Kidney (tissue), 14 donors: ENCODE results near the gene FGR. TPM values are rescaled to one million over a fixed set of nuclear protein-coding genes. Genes with fewer than 3 reads are reported as not detected.

ENCODE experiments used
- DNase-seq, 5 donors: peaks; one replicate each; pipeline ENCODE4 v3.0.0-alpha.2; 2013 to 2020
- FAIRE-seq: peaks from 2 replicates; lab custom pipeline; 2012; peaks lifted over from hg19 to GRCh38; lab: Jason Lieb, UNC
- H3K27ac ChIP-seq, 2 donors: one replicate each; pipeline ENCODE4 v1.7.0; 2013; ENCODE audit warnings: low read depth in 2 of 2, low read length in 2 of 2, inconsistent platforms in 1 of 2
- H3K27me3 ChIP-seq: one replicate; pipeline ENCODE4 v1.7.1; 2013; ENCODE audit warnings: low read length, inconsistent platforms; ENCODE audit not compliant: control insufficient read depth, insufficient read depth
- H3K36me3 ChIP-seq, 3 donors: one replicate each; pipeline versions ENCODE4 v1.7.0 to v1.7.1; 2013; ENCODE audit warnings: low read length in 3 of 3, control low read depth in 1 of 3, inconsistent platforms in 1 of 3; ENCODE audit not compliant: insufficient read depth in 3 of 3, control insufficient read depth in 2 of 3
- H3K4me1 ChIP-seq, 3 donors: one replicate each; pipeline versions ENCODE4 v1.7.0 to v1.7.1; 2013; ENCODE audit warnings: low read length in 3 of 3, inconsistent platforms in 1 of 3, low read depth in 1 of 3; ENCODE audit not compliant: control insufficient read depth in 2 of 3, insufficient read depth in 2 of 3
- H3K4me3 ChIP-seq, 3 donors: one replicate each; pipeline versions ENCODE4 v1.7.0 to v1.8.1; 2013; ENCODE audit warnings: low read length in 3 of 3, control low read depth in 1 of 3, inconsistent platforms in 1 of 3
- H3K9ac ChIP-seq, 3 donors: one replicate each; pipeline versions ENCODE4 v1.7.0 to v1.7.1; 2013; ENCODE audit warnings: low read length in 3 of 3, control low read depth in 1 of 3, inconsistent platforms in 1 of 3
- H3K9me3 ChIP-seq, 3 donors: one replicate each; pipeline versions ENCODE4 v1.7.0 to v1.7.1; 2013; ENCODE audit warnings: low read length in 3 of 3, control low read depth in 1 of 3, inconsistent platforms in 1 of 3; ENCODE audit not compliant: control insufficient read depth in 2 of 3, insufficient read depth in 1 of 3
- CTCF ChIP-seq: IDR thresholded peaks from 3 replicates; pipeline ENCODE4 v1.5.1; 2012; ENCODE audit warnings: mild to moderate bottlenecking, moderate library complexity, borderline replicate concordance; ENCODE audit not compliant: insufficient read depth; ENCODE audit errors: extremely low read depth
- intact Hi-C: fragments of 100-400 bp; cut with DNase I; formaldehyde crosslinking; loops from one replicate; pipeline ENCODE4 v1.11.1; 2022
- polyA plus RNA-seq: library from polyadenylated mRNA; stranded (reverse); fragments of 350-450 nt; fragmentation: Illumina TruSeq; extraction: RNeasy Lipid Tissue Mini Kit (QIAGEN cat#74804); gene quantifications from one replicate; pipeline ENCODE4 v1.2.3, GENCODE V29; 2014; ENCODE audit warnings: low read depth, low replicate concordance; ENCODE audit not compliant: insufficient read depth
- total RNA-seq: library from RNA; stranded (reverse); fragmentation: NEBNext Ultra II Directional; extraction: Animal tissue kit (Norgen Biotek cat#: 25700); gene quantifications from one replicate; pipeline ENCODE4 v1.2.1, GENCODE V29; 2021
- donor health status: control.
- donor health status: control.
- donor health status: control.
- donor health status: control.
- donor health status: control.
- donor health status: DM: yes; HTN: yes; CAD: no.
- donor health status: Normal renal cell carcinoma (clear cell type).

The FGR gene
- total and polyA plus RNA-seq, 2 donors from 2014 or later: 2.5 to 23.3 TPM

GRCh38 chr1:27671964-27672749 is 37.2 kb upstream of the FGR start, which contains the start of gene IFI6:
TSS of gene IFI6 (minus strand) at chr1:27672192. CDS start at chr1:27669314, 2,878 bp downstream.
- TF ChIP-seq CTCF: peak; percentile 43
- Histone ChIP-seq H3K9me3 (no peaks in the 10 kb centered on the region), H3K9ac (peak within 1 kb of the TSS; percentile 51 to 82 (median 52)), H3K27me3 (no peaks in the 10 kb centered on the region), H3K4me1 (peaks cover 0 to 9% (median 7%) of the 10 kb centered on the region in 3 donors), H3K4me3 (peak within 1 kb of the TSS; percentile 70 to 84 (median 73)), H3K27ac (peak within 1 kb of the TSS; percentile 47 to 60), H3K36me3 (no peaks in the 10 kb centered on the region)
- DNase-seq: peak; percentile 90 to 99 (median 94)
- FAIRE-seq: peak; percentile 94
- intact Hi-C loops: no loop called here

GRCh38 chr1:27669876-27670275 is 34.9 kb upstream of the FGR start:
- TF ChIP-seq CTCF: no peak
- no peak for DNase-seq
- intact Hi-C loops: loop anchor here (10.0 kb wide), 1 partner anchor 365 kb away; no protein-coding TSS in a partner anchor
- Histone ChIP-seq H3K27me3 (no peaks in the 10 kb centered on the region), H3K9ac (peak overlapping the region in 1 of 3 donors; percentile 31), H3K9me3 (no peaks in the 10 kb centered on the region), H3K4me1 (peaks cover 0 to 9% (median 7%) of the 10 kb centered on the region in 3 donors), H3K4me3 (no peak overlapping the region), H3K27ac (no peak overlapping the region), H3K36me3 (no peaks in the 10 kb centered on the region)
- no peak for FAIRE-seq

GRCh38 chr1:27668808-27669723 is 34.1 kb upstream of the FGR start:
- no peak for FAIRE-seq
- Histone ChIP-seq H3K27me3 (no peaks in the 10 kb centered on the region), H3K4me3 (peak overlapping the region; percentile 48 to 59 (median 56)), H3K9me3 (no peaks in the 10 kb centered on the region), H3K36me3 (no peaks in the 10 kb centered on the region), H3K4me1 (peaks cover 0 to 9% (median 7%) of the 10 kb centered on the region in 3 donors), H3K27ac (no peak overlapping the region), H3K9ac (peak overlapping the region; percentile 13 to 77 (median 31))
- DNase-seq: peak; percentile 74 to 91 (median 83)
- intact Hi-C loops: loop anchor here (10.0 kb wide), 1 partner anchor 364 kb away; no protein-coding TSS in a partner anchor
- TF ChIP-seq CTCF: peak; percentile 85
